ENCODE results near the gene ZNF462. TPM values are rescaled to one million over a fixed set of nuclear protein-coding genes. Genes with fewer than 3 reads are reported as not detected.

ZNF462 gene
- total and polyA plus RNA-seq, 2 experiments from 2014 or later: 40.0 to 101 TPM

DNA sequence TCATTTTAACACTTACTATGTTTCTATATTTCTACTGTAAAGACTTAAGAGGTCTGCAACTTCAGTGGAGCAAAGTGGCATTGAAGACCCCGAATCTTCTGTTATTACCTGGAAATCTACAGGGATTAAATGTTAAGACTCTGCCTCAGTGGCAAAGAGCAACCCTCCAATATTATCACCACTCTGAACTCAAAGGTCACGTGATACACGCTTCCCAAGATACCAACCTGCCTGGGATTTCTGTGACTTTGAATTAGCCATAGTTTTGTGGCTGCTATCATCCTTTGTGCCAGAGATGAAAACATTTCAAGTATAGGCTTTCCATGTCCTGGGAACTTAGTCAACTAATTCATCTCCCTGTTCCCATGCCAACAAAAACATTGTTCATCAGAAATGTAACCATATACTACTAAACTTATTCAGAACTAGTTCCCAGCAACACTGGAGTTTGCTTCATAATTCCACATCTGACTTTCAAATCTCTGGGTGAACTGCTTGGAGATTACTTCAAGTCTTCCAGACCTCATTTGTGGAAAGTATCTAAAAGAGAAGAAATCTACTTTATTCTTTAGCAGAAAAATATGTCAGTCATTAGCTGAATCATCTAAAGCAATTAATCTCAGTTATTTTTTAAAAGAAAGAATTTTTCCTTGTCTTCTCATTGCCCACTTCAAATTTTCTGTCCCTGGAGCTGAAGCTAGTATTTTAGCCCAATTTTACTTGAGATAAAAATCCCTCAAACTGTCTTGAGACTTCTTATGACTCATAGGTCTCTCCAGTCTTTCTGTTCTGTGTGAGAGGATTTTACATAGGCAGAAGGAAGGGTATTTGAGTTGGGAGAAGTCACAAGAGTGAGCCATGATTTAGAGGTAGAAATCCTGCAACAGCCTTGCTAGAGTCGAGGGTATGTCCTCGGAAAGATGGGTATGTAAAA lies 83.0 kb downstream of the ZNF462 start (continued):
- TF ChIP-seq, protein P1, sequence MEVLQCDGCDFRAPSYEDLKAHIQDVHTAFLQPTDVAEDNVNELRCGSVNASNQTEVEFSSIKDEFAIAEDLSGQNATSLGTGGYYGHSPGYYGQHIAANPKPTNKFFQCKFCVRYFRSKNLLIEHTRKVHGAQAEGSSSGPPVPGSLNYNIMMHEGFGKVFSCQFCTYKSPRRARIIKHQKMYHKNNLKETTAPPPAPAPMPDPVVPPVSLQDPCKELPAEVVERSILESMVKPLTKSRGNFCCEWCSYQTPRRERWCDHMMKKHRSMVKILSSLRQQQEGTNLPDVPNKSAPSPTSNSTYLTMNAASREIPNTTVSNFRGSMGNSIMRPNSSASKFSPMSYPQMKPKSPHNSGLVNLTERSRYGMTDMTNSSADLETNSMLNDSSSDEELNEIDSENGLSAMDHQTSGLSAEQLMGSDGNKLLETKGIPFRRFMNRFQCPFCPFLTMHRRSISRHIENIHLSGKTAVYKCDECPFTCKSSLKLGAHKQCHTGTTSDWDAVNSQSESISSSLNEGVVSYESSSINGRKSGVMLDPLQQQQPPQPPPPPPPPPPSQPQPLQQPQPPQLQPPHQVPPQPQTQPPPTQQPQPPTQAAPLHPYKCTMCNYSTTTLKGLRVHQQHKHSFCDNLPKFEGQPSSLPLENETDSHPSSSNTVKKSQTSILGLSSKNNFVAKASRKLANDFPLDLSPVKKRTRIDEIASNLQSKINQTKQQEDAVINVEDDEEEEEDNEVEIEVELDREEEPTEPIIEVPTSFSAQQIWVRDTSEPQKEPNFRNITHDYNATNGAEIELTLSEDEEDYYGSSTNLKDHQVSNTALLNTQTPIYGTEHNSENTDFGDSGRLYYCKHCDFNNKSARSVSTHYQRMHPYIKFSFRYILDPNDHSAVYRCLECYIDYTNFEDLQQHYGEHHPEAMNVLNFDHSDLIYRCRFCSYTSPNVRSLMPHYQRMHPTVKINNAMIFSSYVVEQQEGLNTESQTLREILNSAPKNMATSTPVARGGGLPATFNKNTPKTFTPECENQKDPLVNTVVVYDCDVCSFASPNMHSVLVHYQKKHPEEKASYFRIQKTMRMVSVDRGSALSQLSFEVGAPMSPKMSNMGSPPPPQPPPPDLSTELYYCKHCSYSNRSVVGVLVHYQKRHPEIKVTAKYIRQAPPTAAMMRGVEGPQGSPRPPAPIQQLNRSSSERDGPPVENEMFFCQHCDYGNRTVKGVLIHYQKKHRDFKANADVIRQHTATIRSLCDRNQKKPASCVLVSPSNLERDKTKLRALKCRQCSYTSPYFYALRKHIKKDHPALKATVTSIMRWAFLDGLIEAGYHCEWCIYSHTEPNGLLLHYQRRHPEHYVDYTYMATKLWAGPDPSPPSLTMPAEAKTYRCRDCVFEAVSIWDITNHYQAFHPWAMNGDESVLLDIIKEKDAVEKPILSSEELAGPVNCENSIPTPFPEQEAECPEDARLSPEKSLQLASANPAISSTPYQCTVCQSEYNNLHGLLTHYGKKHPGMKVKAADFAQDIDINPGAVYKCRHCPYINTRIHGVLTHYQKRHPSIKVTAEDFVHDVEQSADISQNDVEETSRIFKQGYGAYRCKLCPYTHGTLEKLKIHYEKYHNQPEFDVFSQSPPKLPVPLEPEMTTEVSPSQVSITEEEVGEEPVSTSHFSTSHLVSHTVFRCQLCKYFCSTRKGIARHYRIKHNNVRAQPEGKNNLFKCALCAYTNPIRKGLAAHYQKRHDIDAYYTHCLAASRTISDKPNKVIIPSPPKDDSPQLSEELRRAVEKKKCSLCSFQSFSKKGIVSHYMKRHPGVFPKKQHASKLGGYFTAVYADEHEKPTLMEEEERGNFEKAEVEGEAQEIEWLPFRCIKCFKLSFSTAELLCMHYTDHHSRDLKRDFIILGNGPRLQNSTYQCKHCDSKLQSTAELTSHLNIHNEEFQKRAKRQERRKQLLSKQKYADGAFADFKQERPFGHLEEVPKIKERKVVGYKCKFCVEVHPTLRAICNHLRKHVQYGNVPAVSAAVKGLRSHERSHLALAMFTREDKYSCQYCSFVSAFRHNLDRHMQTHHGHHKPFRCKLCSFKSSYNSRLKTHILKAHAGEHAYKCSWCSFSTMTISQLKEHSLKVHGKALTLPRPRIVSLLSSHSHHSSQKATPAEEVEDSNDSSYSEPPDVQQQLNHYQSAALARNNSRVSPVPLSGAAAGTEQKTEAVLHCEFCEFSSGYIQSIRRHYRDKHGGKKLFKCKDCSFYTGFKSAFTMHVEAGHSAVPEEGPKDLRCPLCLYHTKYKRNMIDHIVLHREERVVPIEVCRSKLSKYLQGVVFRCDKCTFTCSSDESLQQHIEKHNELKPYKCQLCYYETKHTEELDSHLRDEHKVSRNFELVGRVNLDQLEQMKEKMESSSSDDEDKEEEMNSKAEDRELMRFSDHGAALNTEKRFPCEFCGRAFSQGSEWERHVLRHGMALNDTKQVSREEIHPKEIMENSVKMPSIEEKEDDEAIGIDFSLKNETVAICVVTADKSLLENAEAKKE (CRISPR knock-in tag; IDR thresholded peaks at IDR 0.05): no peak
- no peak for TF ChIP-seq ZNF114 (CRISPR knock-in tag; IDR thresholded peaks at IDR 0.05)
- TF ChIP-seq, protein P2, sequence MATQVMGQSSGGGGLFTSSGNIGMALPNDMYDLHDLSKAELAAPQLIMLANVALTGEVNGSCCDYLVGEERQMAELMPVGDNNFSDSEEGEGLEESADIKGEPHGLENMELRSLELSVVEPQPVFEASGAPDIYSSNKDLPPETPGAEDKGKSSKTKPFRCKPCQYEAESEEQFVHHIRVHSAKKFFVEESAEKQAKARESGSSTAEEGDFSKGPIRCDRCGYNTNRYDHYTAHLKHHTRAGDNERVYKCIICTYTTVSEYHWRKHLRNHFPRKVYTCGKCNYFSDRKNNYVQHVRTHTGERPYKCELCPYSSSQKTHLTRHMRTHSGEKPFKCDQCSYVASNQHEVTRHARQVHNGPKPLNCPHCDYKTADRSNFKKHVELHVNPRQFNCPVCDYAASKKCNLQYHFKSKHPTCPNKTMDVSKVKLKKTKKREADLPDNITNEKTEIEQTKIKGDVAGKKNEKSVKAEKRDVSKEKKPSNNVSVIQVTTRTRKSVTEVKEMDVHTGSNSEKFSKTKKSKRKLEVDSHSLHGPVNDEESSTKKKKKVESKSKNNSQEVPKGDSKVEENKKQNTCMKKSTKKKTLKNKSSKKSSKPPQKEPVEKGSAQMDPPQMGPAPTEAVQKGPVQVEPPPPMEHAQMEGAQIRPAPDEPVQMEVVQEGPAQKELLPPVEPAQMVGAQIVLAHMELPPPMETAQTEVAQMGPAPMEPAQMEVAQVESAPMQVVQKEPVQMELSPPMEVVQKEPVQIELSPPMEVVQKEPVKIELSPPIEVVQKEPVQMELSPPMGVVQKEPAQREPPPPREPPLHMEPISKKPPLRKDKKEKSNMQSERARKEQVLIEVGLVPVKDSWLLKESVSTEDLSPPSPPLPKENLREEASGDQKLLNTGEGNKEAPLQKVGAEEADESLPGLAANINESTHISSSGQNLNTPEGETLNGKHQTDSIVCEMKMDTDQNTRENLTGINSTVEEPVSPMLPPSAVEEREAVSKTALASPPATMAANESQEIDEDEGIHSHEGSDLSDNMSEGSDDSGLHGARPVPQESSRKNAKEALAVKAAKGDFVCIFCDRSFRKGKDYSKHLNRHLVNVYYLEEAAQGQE (IDR thresholded peaks at IDR 0.05; ENCODE audit: unreplicated experiment): no peak
- no peak for TF ChIP-seq ZNF331 (CRISPR knock-in tag; IDR thresholded peaks at IDR 0.05; ENCODE audit: low read depth)
